ENCODE measurements around the gene PMPCA. TPM values are rescaled to one million over a fixed set of nuclear protein-coding genes. Genes with fewer than 3 reads are reported as not detected.

PMPCA gene
- total RNA-seq, 1 experiment from 2014 or later = 94.5 TPM

GRCh38 chr9:136439481-136440408 is 29.3 kb downstream of the PMPCA start, which contains the start of gene INPP5E:
TSS of gene INPP5E (minus strand) at chr9:136439845. CDS start at chr9:136439419, 426 bp downstream.
- H3K14ac ChIP-seq (ENCODE audit: insufficient read depth, low read length) = peak within 1 kb of the TSS; percentile 79
- H2BK20ac ChIP-seq (ENCODE audit: low read depth, low read length, poor library complexity, severe bottlenecking) = no peak within 1 kb of the TSS
- H3K4ac ChIP-seq (ENCODE audit: low read depth, low read length) = no peak within 1 kb of the TSS
- H3K79me2 ChIP-seq (ENCODE audit: insufficient read depth, low read length) = peaks cover 5% of the 10 kb centered on the region; the same call in 1 of the 2 replicates
- no peak within 1 kb of the TSS for H3K56ac ChIP-seq (ENCODE audit: insufficient read length, low read depth, low read length)
- H3K23ac ChIP-seq (ENCODE audit: insufficient read length, low read depth, low read length) = no peak within 1 kb of the TSS
- peaks cover 15 to 16% of the 10 kb centered on the region in 2 experiments for H3K4me1 Mint-ChIP-seq
- peak within 1 kb of the TSS in 1 of 3 experiments; percentile 20; a peak in 1 of 7 replicates for H3K27ac Mint-ChIP-seq
- no peaks in the 10 kb centered on the region for H3K9me3 ChIP-seq (ENCODE audit: control insufficient read depth, low read depth, low read length)
- H3K27ac ChIP-seq (ENCODE audit: insufficient read length, low read depth, low read length) = no peak within 1 kb of the TSS
- peak within 1 kb of the TSS; percentile 45 for H3K18ac ChIP-seq (ENCODE audit: insufficient read length, low read depth, low read length)
- no peaks in the 10 kb centered on the region for H3K27me3 Mint-ChIP-seq (ENCODE audit: low read depth)
- no peak within 1 kb of the TSS for H4K5ac ChIP-seq (ENCODE audit: insufficient read length, low read depth, low read length)
- H3K27me3 ChIP-seq (ENCODE audit: insufficient read depth, low read length) = no peaks in the 10 kb centered on the region
- no peak within 1 kb of the TSS for H2BK12ac ChIP-seq (ENCODE audit: insufficient read length, low read depth, low read length)
- peak within 1 kb of the TSS; percentile 89 for H3K4me2 ChIP-seq (ENCODE audit: insufficient read depth, insufficient read length, low read length)
- no peak within 1 kb of the TSS for H4K91ac ChIP-seq (ENCODE audit: insufficient read length, low read depth, low read length)
- TF ChIP-seq CTCF (conservative IDR thresholded peaks at IDR 0.05) = peak; percentile 70
- peak within 1 kb of the TSS; percentile 82 to 86 for H3K4me3 Mint-ChIP-seq
- H3K36me3 Mint-ChIP-seq (ENCODE audit: insufficient read depth in 1 of 3, low read depth in 3 of 3) = peaks cover 11 to 49% (median 34%) of the 10 kb centered on the region in 3 experiments
- no CpG with 5 or more reads among the region's 90 CpGs for WGBS (ENCODE audit: extremely low coverage, insufficient read length, low lambda C conversion rate)
- H2BK120ac ChIP-seq (ENCODE audit: low read depth, low read length, poor library complexity, severe bottlenecking) = no peak within 1 kb of the TSS
- H2AFZ ChIP-seq (ENCODE audit: low read length) = no peak within 1 kb of the TSS
- peak; percentile 86 for DNase-seq
- no peak within 1 kb of the TSS for H3T11ph ChIP-seq (ENCODE audit: low read length)
- H3K9ac ChIP-seq (ENCODE audit: extremely low read depth, insufficient read length, low read length) = peak within 1 kb of the TSS; percentile 47
- no peak within 1 kb of the TSS for H2AK5ac ChIP-seq (ENCODE audit: insufficient read length, low read length)
- no peak within 1 kb of the TSS for H4K8ac ChIP-seq (replicated peaks; ENCODE audit: insufficient read length, low read depth, low read length)
- no peak within 1 kb of the TSS for H2BK15ac ChIP-seq (ENCODE audit: low read depth, low read length)
- no peaks in the 10 kb centered on the region for H3K9me3 Mint-ChIP-seq
- peaks cover 2% of the 10 kb centered on the region for H3K79me1 ChIP-seq (ENCODE audit: insufficient read depth, low read depth, low read length, poor library complexity, severe bottlenecking)
- no peak within 1 kb of the TSS for H2BK5ac ChIP-seq (ENCODE audit: insufficient read length, low read length)
- H3K23me2 ChIP-seq (ENCODE audit: insufficient read length, low read depth, low read length, poor library complexity, severe bottlenecking) = peaks cover 14% of the 10 kb centered on the region
- H3K4me1 ChIP-seq (ENCODE audit: insufficient read depth, low read length) = no peaks in the 10 kb centered on the region
- H4K20me1 ChIP-seq (ENCODE audit: control insufficient read depth, insufficient read depth, insufficient read length) = peaks cover 2% of the 10 kb centered on the region
